Uterus (tissue), 2 donors: ENCODE results near the gene NDP.

Experiments used
- CTCF ChIP-seq, 4 experiments: fragments of 200-600 bp in 2 of 4; fragments of 450-650 bp in 2 of 4; sonication (generic) in 2 of 4; IDR thresholded peaks; one replicate each; pipeline ENCODE4 v1.5.1; 2016 to 2019; ENCODE audit warnings: antibody characterized with exemption in 4 of 4, mild to moderate bottlenecking in 2 of 4, moderate library complexity in 1 of 4
- POLR2A ChIP-seq, 2 donors: fragments of 450-650 bp; IDR thresholded peaks; one replicate each; pipeline ENCODE4 v1.6.1; 2016; ENCODE audit warnings: antibody characterized with exemption in 2 of 2, mild to moderate bottlenecking in 1 of 2, moderate library complexity in 1 of 2

GRCh38 chrX:43909141-43909540 lies 64.0 kb downstream of the NDP start:
- TF ChIP-seq CTCF (IDR thresholded peaks at IDR 0.05) = no peak
- no peak for TF ChIP-seq POLR2A (IDR thresholded peaks at IDR 0.05)
